HepG2 (cell line): ENCODE measurements around the gene GMPPA. TPM values are rescaled to one million over a fixed set of nuclear protein-coding genes. Genes with fewer than 3 reads are reported as not detected.

ENCODE experiments used
- AFF4 ChIP-seq: sonication (generic); formaldehyde crosslinking; IDR thresholded peaks from 2 replicates; pipeline ENCODE4 v1.4.0; 2020; ENCODE audit warnings: missing genetic modification reagents
- ATF3 ChIP-seq: sonication (generic); formaldehyde crosslinking; IDR thresholded peaks from 2 replicates; pipeline ENCODE4 v1.4.0; 2020; ENCODE audit warnings: missing genetic modification reagents
- DZIP1 ChIP-seq: sonication (generic); formaldehyde crosslinking; IDR thresholded peaks from 2 replicates; pipeline ENCODE4 v1.5.0; 2020; ENCODE audit warnings: mild to moderate bottlenecking, missing genetic modification reagents
- GABPA ChIP-seq, 2 experiments: IDR thresholded peaks; 2 replicates each; pipeline ENCODE4 v1.6.1; 2011 to 2016; ENCODE audit warnings: low read depth in 2 of 2, low read length in 1 of 2, missing biosample characterization in 1 of 2, missing genetic modification characterization in 1 of 2
- HBP1 ChIP-seq: IDR thresholded peaks from 2 replicates; pipeline ENCODE4 v1.6.1; 2016; ENCODE audit warnings: low read depth, control low read depth
- MAX ChIP-seq: IDR thresholded peaks from 2 replicates; pipeline ENCODE4 v1.6.1; 2012; ENCODE audit warnings: inconsistent platforms
- NCOA2 ChIP-seq: sonication (generic); formaldehyde crosslinking; IDR thresholded peaks from 2 replicates; pipeline ENCODE4 v1.8.0; 2022; ENCODE audit warnings: inconsistent platforms
- PTBP1 ChIP-seq: fragments of 200-400 bp; formaldehyde crosslinking; IDR thresholded peaks from 2 replicates; pipeline ENCODE4 v1.6.1; 2018; ENCODE audit warnings: low read length, low read depth; ENCODE audit not compliant: poor library complexity, severe bottlenecking
- RBM22 ChIP-seq: fragments of 200-400 bp; formaldehyde crosslinking; optimal IDR thresholded peaks from 2 replicates; pipeline ENCODE3; 2017; ENCODE audit warnings: mild to moderate bottlenecking, low read length, moderate library complexity
- SSRP1 ChIP-seq: IDR thresholded peaks from 2 replicates; pipeline ENCODE4 v1.6.1; 2016; ENCODE audit warnings: control low read depth
- UBTF ChIP-seq: sonication (generic); formaldehyde crosslinking; IDR thresholded peaks from 2 replicates; pipeline ENCODE4 v1.4.0; 2020; ENCODE audit warnings: mild to moderate bottlenecking, missing genetic modification reagents
- YEATS2 ChIP-seq: sonication (generic); formaldehyde crosslinking; IDR thresholded peaks from 2 replicates; pipeline ENCODE4 v1.4.0; 2020; ENCODE audit warnings: missing genetic modification reagents, borderline replicate concordance
- ZBTB3 ChIP-seq: sonication (generic); formaldehyde crosslinking; IDR thresholded peaks from 2 replicates; pipeline ENCODE4 v1.4.0; 2020; ENCODE audit warnings: low read depth, mild to moderate bottlenecking, moderate library complexity, missing genetic modification reagents, borderline replicate concordance
- ZZZ3 ChIP-seq: sonication (generic); formaldehyde crosslinking; IDR thresholded peaks from 2 replicates; pipeline ENCODE4 v1.4.0; 2020; ENCODE audit warnings: missing genetic modification reagents, mild to moderate bottlenecking, borderline replicate concordance
- polyA plus RNA-seq, 8 experiments: library from polyadenylated mRNA; depleted of rRNA in 3 of 8; stranded (reverse) in 7 of 8; unstranded in 1 of 8; fragments of >200 nt; fragmentation: Illumina TruSeq in 4 of 8; extraction: Trizol in 4 of 8; gene quantifications; 2 replicates each; pipeline versions ENCODE4 v1.2.1 to v1.2.3, GENCODE V29; 2011 to 2016; ENCODE audit warnings: low read depth in 4 of 8, missing spikeins in 1 of 8, mixed read lengths in 1 of 8; ENCODE audit not compliant: insufficient read depth in 1 of 8
- total RNA-seq, 5 experiments: library from RNA; depleted of rRNA; stranded (reverse); fragments of >200 nt; fragmentation: Illumina TruSeq; extraction: Trizol; gene quantifications; 2 replicates each; pipeline ENCODE4 v1.2.3, GENCODE V29; 2016; ENCODE audit warnings: low read depth in 1 of 5

GMPPA gene
- total and polyA plus RNA-seq, 2 of the 13 experiments (the other 11 are each of a cell fraction or from before 2014, with no cell fraction given) = 81.1 to 106 TPM

GRCh38 chr2:219540784-219541504 is 42.3 kb downstream of the GMPPA start (continued):
- TF ChIP-seq AFF4 (no peak), PTBP1 (no peak), SSRP1 (peak; percentile 65; the same call in 1 of the 2 replicates), DZIP1 (CRISPR knock-in tag) (no peak), YEATS2 (no peak), ZBTB3 (CRISPR knock-in tag) (no peak), ZZZ3 (CRISPR knock-in tag) (no peak), HBP1 (CRISPR knock-in tag) (no peak), GABPA (IDR thresholded peaks at IDR 0.05; ENCODE audit: low read depth, low read length) (no peak), GABPA (CRISPR knock-in tag; IDR thresholded peaks at IDR 0.05; ENCODE audit: low read depth) (0 out of 2 replicates have a peak, but pooled peaks have one; percentile 3), UBTF (CRISPR knock-in tag) (no peak), RBM22 (peak; percentile 85), MAX (no peak), ATF3 (CRISPR knock-in tag) (no peak), NCOA2 (CRISPR knock-in tag) (no peak)
